Body of pancreas (tissue), 4 donors: Measurements from ENCODE around the gene STX1B. TPM values are rescaled to one million over a fixed set of nuclear protein-coding genes. Genes with fewer than 3 reads are reported as not detected.

Experiments
- ATAC-seq: fragments of 150-250 bp; one replicate; pipeline ENCODE4 v1.9.1; 2016
- DNase-seq, 4 donors: peaks; one replicate each; pipeline ENCODE4 v3.0.0-alpha.2; 2019
- H3K27ac ChIP-seq, 4 donors: fragments of 200-600 bp; sonication (generic); 1 replicate in 3 of 4; 2 replicates in 1 of 4; pipeline versions ENCODE4 v1.5.1 to v1.6.1; 2016 to 2019; ENCODE audit warnings: mild to moderate bottlenecking in 1 of 4, mixed read lengths in 1 of 4, moderate library complexity in 1 of 4
- H3K27me3 ChIP-seq, 2 donors: fragments of 200-600 bp; sonication (generic); one replicate each; pipeline ENCODE4 v1.6.0; 2016; ENCODE audit warnings: mild to moderate bottlenecking in 1 of 2
- H3K36me3 ChIP-seq, 2 donors: fragments of 200-600 bp; sonication (generic); replicated peaks in 1 of 2; 2 replicates each; pipeline ENCODE4 v1.5.1; 2016; ENCODE audit warnings: low read depth in 2 of 2; ENCODE audit not compliant: insufficient read depth in 1 of 2
- H3K4me1 ChIP-seq: fragments of 200-600 bp; sonication (generic); one replicate; pipeline ENCODE4 v1.6.0; 2016
- H3K4me3 ChIP-seq, 2 donors: fragments of 200-600 bp; sonication (generic); 1 replicate in 1 of 2; 2 replicates in 1 of 2; pipeline ENCODE4 v1.5.1; 2016 to 2019
- H3K9me3 ChIP-seq, 3 donors: fragments of 200-600 bp; sonication (generic); 1 replicate in 2 of 3; 2 replicates in 1 of 3; pipeline ENCODE4 v1.5.1; 2016
- CTCF ChIP-seq, 7 experiments: fragments of 450-650 bp in 4 of 7; fragments of 200-600 bp in 3 of 7; sonication (generic) in 3 of 7; IDR thresholded peaks; one replicate each; pipeline ENCODE4 v1.5.1; 2016 to 2019; ENCODE audit warnings: antibody characterized with exemption in 7 of 7
- POLR2A ChIP-seq, 3 donors: fragments of 450-650 bp; IDR thresholded peaks; one replicate each; pipeline ENCODE4 v1.6.1; 2016; ENCODE audit warnings: antibody characterized with exemption in 3 of 3, mild to moderate bottlenecking in 2 of 3
- WGBS, 2 donors: methylation state at CpG; one replicate each; pipeline ENCODE4 v1.1.5; 2017; 5-methylcytosine and 5-hydroxymethylcytosine counted together
- intact Hi-C: fragments of 100-400 bp; cut with DNase I; formaldehyde crosslinking; loops from one replicate; pipeline ENCODE4 v1.15.1; 2023
- total RNA-seq, 2 donors: library from RNA; depleted of rRNA; stranded (reverse); fragments of >200 nt; gene quantifications; one replicate each; pipeline ENCODE4 v1.1.0, GENCODE V29; 2016

The STX1B gene
- total RNA-seq, 2 donors from 2014 or later = 0.26 to 0.33 TPM

GRCh38 chr16:30961384-30961783 is 49.1 kb downstream of the STX1B start:
- no peak for DNase-seq
- Histone ChIP-seq H3K27ac (no peak overlapping the region), H3K27me3 (no peaks in the 10 kb centered on the region), H3K9me3 (no peaks in the 10 kb centered on the region), H3K36me3 (peaks cover 12 to 45% of the 10 kb centered on the region in 2 donors), H3K4me3 (no peak overlapping the region), H3K4me1 (peaks cover 25% of the 10 kb centered on the region)
- ATAC-seq = no peak
- TF ChIP-seq CTCF (IDR thresholded peaks at IDR 0.05) (no peak), POLR2A (IDR thresholded peaks at IDR 0.05) (no peak)
- intact Hi-C loops = no loop called here
- WGBS, 2 donors = 91 to 93% methylated on average over 8 to 11 of the region's 11 CpGs

GRCh38 chr16:30958175-30959079 is 52.0 kb downstream of the STX1B start:
- Histone ChIP-seq H3K9me3 (no peaks in the 10 kb centered on the region), H3K36me3 (peaks cover 0 to 20% of the 10 kb centered on the region in 2 donors), H3K27me3 (no peaks in the 10 kb centered on the region), H3K27ac (peak overlapping the region; percentile 80 to 99 (median 98)), H3K4me3 (peak overlapping the region; percentile 46 to 79), H3K4me1 (peaks cover 32% of the 10 kb centered on the region)
- peak; percentile 24 for ATAC-seq
- peak; percentile 57 to 66 (median 58) for DNase-seq
- intact Hi-C loops = no loop called here
- WGBS, 2 donors = 9 to 14% methylated on average over 16 to 35 of the region's 55 CpGs
- no peak for TF ChIP-seq CTCF (IDR thresholded peaks at IDR 0.05)
- TF ChIP-seq POLR2A (IDR thresholded peaks at IDR 0.05) = no peak

DNA sequence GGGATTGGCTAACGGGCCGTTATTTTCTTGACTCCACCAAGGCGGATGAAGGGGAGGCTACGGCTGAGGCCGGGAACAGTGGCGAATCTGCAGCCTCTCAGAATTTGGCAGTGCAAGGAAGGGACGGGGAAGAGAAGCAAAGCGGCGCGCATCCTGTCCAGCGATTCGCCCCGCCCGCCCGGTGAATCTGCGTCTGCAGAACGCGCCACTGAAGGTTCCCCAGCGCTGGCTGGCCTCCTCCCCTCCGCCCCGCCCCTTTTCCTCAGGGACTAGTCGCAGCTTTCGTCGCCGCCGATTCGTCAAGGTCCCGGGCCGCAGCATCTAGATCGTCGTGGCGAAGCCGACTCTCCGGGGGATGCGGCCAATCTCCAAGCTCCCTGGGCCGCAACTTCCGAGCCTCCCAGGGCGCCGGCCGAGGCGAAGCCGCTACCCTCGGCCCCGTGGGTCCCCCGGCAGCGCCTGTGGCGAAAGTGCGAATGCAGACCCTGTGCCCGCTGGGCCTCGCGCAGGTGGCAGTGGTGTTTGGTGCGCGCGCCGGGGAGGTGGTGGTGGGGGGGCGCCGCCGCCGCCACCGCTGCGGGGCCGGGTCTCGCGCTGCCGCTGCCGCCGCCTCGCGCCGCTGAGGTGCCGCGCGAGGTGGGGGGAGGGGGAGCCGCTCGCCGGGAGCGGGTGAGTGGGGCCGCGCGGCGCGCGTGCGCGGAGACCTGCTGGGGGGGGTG is 52.8 kb downstream of the STX1B start, which contains the start of gene SETD1A:
Gene SETD1A (plus strand): TSS at position 299 of the 719 bp plus-strand sequence. CDS start 978 bp downstream, outside the sequence.
- Histone ChIP-seq H3K36me3 (peaks cover 0 to 13% of the 10 kb centered on the region in 2 donors), H3K4me3 (peak within 1 kb of the TSS; percentile 46 to 79), H3K4me1 (peaks cover 35% of the 10 kb centered on the region), H3K27me3 (no peaks in the 10 kb centered on the region), H3K27ac (peak within 1 kb of the TSS; percentile 80 to 99 (median 98)), H3K9me3 (no peaks in the 10 kb centered on the region)
- DNase-seq (peak; percentile 96 to 98 (median 98)), ATAC-seq (peak; percentile 93)
- TF ChIP-seq CTCF (IDR thresholded peaks at IDR 0.05) (peak in 3 of 7 experiments; percentile 16 to 42 (median 24)), POLR2A (IDR thresholded peaks at IDR 0.05) (peak; percentile 25 to 65 (median 50))
- 1% methylated on average over 59 of the region's 85 CpGs; no CpG with 5 or more reads in 1 of the 2 donors for WGBS, 2 donors
- intact Hi-C loops = no loop called here

GRCh38 chr16:30956601-30957455 is 53.6 kb downstream of the STX1B start:
- Histone ChIP-seq H3K27ac (peak overlapping the region; percentile 80 to 99 (median 98)), H3K4me3 (peak overlapping the region; percentile 46 to 79), H3K4me1 (peaks cover 38% of the 10 kb centered on the region), H3K27me3 (no peaks in the 10 kb centered on the region), H3K36me3 (peaks cover 0 to 13% of the 10 kb centered on the region in 2 donors), H3K9me3 (no peaks in the 10 kb centered on the region)
- WGBS, 2 donors = 14 to 23% methylated on average over 15 to 42 of the region's 42 CpGs
- TF ChIP-seq POLR2A (IDR thresholded peaks at IDR 0.05) (no peak), CTCF (IDR thresholded peaks at IDR 0.05) (no peak)
- intact Hi-C loops = no loop called here
- peak; percentile 77 to 81 (median 80) for DNase-seq
- ATAC-seq = peak; percentile 63
